HCT116 (cell line): Measurements from ENCODE around the gene LYPD4. TPM values are rescaled to one million over a fixed set of nuclear protein-coding genes. Genes with fewer than 3 reads are reported as not detected.

Experiments
- ATAC-seq: fragments of 200-7000 bp; cut with Tn5 transposase; 2 replicates; pipeline ENCODE4 v1.9.1; 2020; ENCODE audit warnings: mild to moderate bottlenecking, moderate library complexity
- BruUV-seq: library from RNA; stranded (reverse); fragments of 400-500 nt; replicated peaks from 2 replicates; lab custom pipeline; 2021; lab: Mats Ljungman, UMichigan
- CTCF ChIA-PET: fragments of 300-600 bp; sonication (Branson Sonifier 250); formaldehyde crosslinking; loops from one replicate; lab custom pipeline; 2021; ENCODE audit warnings: antibody characterized with exemption; lab: Charles Lee
- POLR2A ChIA-PET: fragments of 300-600, 350-600 bp; sonication (Branson Sonifier 250); formaldehyde crosslinking; loops from one replicate; lab custom pipeline; 2021; ENCODE audit warnings: antibody characterized with exemption; lab: Charles Lee
- RAD21 ChIA-PET, 2 experiments: fragments of 300-600 bp; sonication (Branson Sonifier 250); formaldehyde crosslinking; loops; one replicate each; lab custom pipeline; 2023; ENCODE audit warnings: low total read pairs in 2 of 2; ENCODE audit not compliant: uncharacterized antibody in 2 of 2, unreplicated experiment in 2 of 2, low non-redundant PET in 1 of 2; lab: Charles Lee
- DNase-seq: peaks from one replicate; pipeline ENCODE4 v3.0.0-alpha.2; 2010; ENCODE audit warnings: low read depth, low spot score
- H2AFZ ChIP-seq: fragments of 200-600 bp; shearing (Covaris generic), sonication (generic); 2 replicates; pipeline ENCODE4 v1.6.1; 2017; ENCODE audit warnings: low read depth, mixed run types, mixed read lengths, antibody characterized with exemption, low read length; ENCODE audit not compliant: poor library complexity, severe bottlenecking
- H3K27ac ChIP-seq: 2 replicates; pipeline ENCODE4 v1.5.1; 2012; ENCODE audit warnings: low read depth, low read length
- H3K27me3 ChIP-seq: fragments of 200-600 bp; sonication (generic); 2 replicates; pipeline ENCODE4 v1.6.1; 2016; ENCODE audit warnings: mixed run types, low read length, mixed read lengths; ENCODE audit not compliant: insufficient read depth
- H3K36me3 ChIP-seq, 2 experiments: fragments of 200-500 bp in 1 of 2; fragments of 200-600 bp in 1 of 2; sonication (Bioruptor generic) in 1 of 2; sonication (generic) in 1 of 2; 2 replicates each; pipeline versions ENCODE4 v1.5.1 to v1.6.1; 2014 to 2016; ENCODE audit warnings: low read length in 2 of 2, inconsistent platforms in 1 of 2, mixed read lengths in 1 of 2, mixed run types in 1 of 2; ENCODE audit not compliant: insufficient read depth in 2 of 2, control insufficient read depth in 1 of 2
- H3K4me1 ChIP-seq, 2 experiments: fragments of 200-600 bp in 1 of 2; sonication (generic) in 1 of 2; 2 replicates each; pipeline versions ENCODE4 v1.5.1 to v1.6.1; 2012 to 2017; ENCODE audit warnings: low read length in 2 of 2, inconsistent platforms in 1 of 2, mild to moderate bottlenecking in 1 of 2, mixed read lengths in 1 of 2, mixed run types in 1 of 2, moderate library complexity in 1 of 2; ENCODE audit not compliant: insufficient read depth in 2 of 2, control insufficient read depth in 1 of 2
- H3K4me2 ChIP-seq: fragments of 200-600 bp; sonication (generic); 2 replicates; pipeline ENCODE4 v1.6.1; 2017; ENCODE audit warnings: mixed run types, low read length, mixed read lengths
- H3K4me3 ChIP-seq, 2 experiments: fragments of 200-600 bp in 1 of 2; sonication (generic) in 1 of 2; replicated peaks in 1 of 2; 2 replicates each; pipeline ENCODE4 v1.5.1; 2011 to 2016; ENCODE audit warnings: low read length in 2 of 2, control low read depth in 1 of 2, low read depth in 1 of 2, mild to moderate bottlenecking in 1 of 2, mixed read lengths in 1 of 2, mixed run types in 1 of 2
- H3K79me2 ChIP-seq: fragments of 200-600 bp; sonication (generic); 2 replicates; pipeline ENCODE4 v1.6.1; 2017; ENCODE audit warnings: mild to moderate bottlenecking, mixed run types, low read length, moderate library complexity, mixed read lengths; ENCODE audit not compliant: insufficient read depth
- H3K9ac ChIP-seq: fragments of 200-600 bp; sonication (generic); 2 replicates; pipeline ENCODE4 v1.6.1; 2016; ENCODE audit warnings: low read length, mixed read lengths
- H3K9me2 ChIP-seq: fragments of 200-600 bp; sonication (generic), shearing (Covaris generic); 2 replicates; pipeline ENCODE4 v1.6.1; 2017; ENCODE audit warnings: mixed run types, mild to moderate bottlenecking, moderate library complexity; ENCODE audit not compliant: insufficient read depth
- H3K9me3 ChIP-seq, 2 experiments: fragments of 200-500 bp in 1 of 2; fragments of 200-600 bp in 1 of 2; sonication (Bioruptor generic) in 1 of 2; sonication (generic) in 1 of 2; 2 replicates each; pipeline ENCODE4 v1.6.1; 2014 to 2017; ENCODE audit warnings: low read length in 2 of 2, mixed read lengths in 2 of 2, inconsistent platforms in 1 of 2, low read depth in 1 of 2, mild to moderate bottlenecking in 1 of 2, mixed run types in 1 of 2, moderate library complexity in 1 of 2; ENCODE audit not compliant: control insufficient read depth in 1 of 2, insufficient read depth in 1 of 2
- H4K20me1 ChIP-seq: fragments of 200-600 bp; sonication (generic), shearing (Covaris generic); 2 replicates; pipeline ENCODE4 v1.6.1; 2017; ENCODE audit warnings: mixed run types, mild to moderate bottlenecking, moderate library complexity; ENCODE audit not compliant: insufficient read depth
- CBX3 ChIP-seq: IDR thresholded peaks from 2 replicates; pipeline ENCODE4 v1.6.1; 2012; ENCODE audit warnings: low read depth
- CEBPB ChIP-seq: IDR thresholded peaks from 2 replicates; pipeline ENCODE4 v1.6.1; 2012; ENCODE audit warnings: low read depth
- EGR1 ChIP-seq: IDR thresholded peaks from 2 replicates; pipeline ENCODE4 v1.6.1; 2012; ENCODE audit warnings: low read depth
- ELF1 ChIP-seq: IDR thresholded peaks from 2 replicates; pipeline ENCODE4 v1.6.1; 2012; ENCODE audit warnings: low read depth, borderline replicate concordance
- EZH2 ChIP-seq: fragments of 200-600 bp; sonication (generic); IDR thresholded peaks from 2 replicates; pipeline ENCODE4 v1.6.1; 2017; ENCODE audit warnings: antibody characterized with exemption, mixed run types
- EZH2phosphoT487 ChIP-seq: fragments of 200-600 bp; IDR thresholded peaks from 2 replicates; pipeline ENCODE4 v1.6.1; 2018; ENCODE audit warnings: antibody characterized with exemption, borderline replicate concordance
- FOSL1 ChIP-seq: IDR thresholded peaks from 2 replicates; pipeline ENCODE4 v1.6.1; 2012; ENCODE audit warnings: low read depth
- RAD21 ChIP-seq: IDR thresholded peaks from 2 replicates; pipeline ENCODE4 v1.6.1; 2012; ENCODE audit warnings: low read depth, mild to moderate bottlenecking
- SIN3A ChIP-seq: IDR thresholded peaks from 2 replicates; pipeline ENCODE4 v1.6.1; 2012; ENCODE audit warnings: low read depth
- SP1 ChIP-seq: IDR thresholded peaks from 2 replicates; pipeline ENCODE4 v1.6.1; 2012; ENCODE audit warnings: low read depth
- SRF ChIP-seq: IDR thresholded peaks from 2 replicates; pipeline ENCODE4 v1.6.1; 2012; ENCODE audit warnings: low read depth
- TCF7L2 ChIP-seq: IDR thresholded peaks from 2 replicates; pipeline ENCODE4 v1.7.0; 2011; ENCODE audit warnings: borderline replicate concordance, inconsistent platforms; ENCODE audit not compliant: insufficient read depth, insufficient read length; ENCODE audit errors: extremely low read depth
- YY1 ChIP-seq: IDR thresholded peaks from 2 replicates; pipeline ENCODE4 v1.6.1; 2011; ENCODE audit warnings: low read length, low read depth, moderate library complexity, mild to moderate bottlenecking; ENCODE audit not compliant: insufficient replicate concordance; ENCODE audit errors: extremely low read depth
- ZFX ChIP-seq: fragments of 450-650 bp; IDR thresholded peaks from 2 replicates; pipeline ENCODE4 v1.6.1; 2017
- ZNF274 ChIP-seq: fragments of 200-500 bp; sonication (Bioruptor generic); IDR thresholded peaks from 2 replicates; pipeline ENCODE4 v1.6.1; 2014; ENCODE audit warnings: mild to moderate bottlenecking, low read depth, low read length, inconsistent platforms
- intact Hi-C: fragments of 100-400 bp; cut with micrococcal nuclease; formaldehyde crosslinking; loops from 2 replicates; pipeline ENCODE4 v1.10.0; 2022
- total RNA-seq: library from RNA; stranded (reverse); gene quantifications from one replicate; pipeline ENCODE4 v1.2.1, GENCODE V29; 2021; ENCODE audit not compliant: unreplicated experiment
- TF ChIP-seq, protein P1 (sequence below): IDR thresholded peaks from 2 replicates; pipeline ENCODE4 v1.6.1; 2012

The LYPD4 gene
- total RNA-seq, 1 experiment from 2014 or later, result not detected

DNA sequence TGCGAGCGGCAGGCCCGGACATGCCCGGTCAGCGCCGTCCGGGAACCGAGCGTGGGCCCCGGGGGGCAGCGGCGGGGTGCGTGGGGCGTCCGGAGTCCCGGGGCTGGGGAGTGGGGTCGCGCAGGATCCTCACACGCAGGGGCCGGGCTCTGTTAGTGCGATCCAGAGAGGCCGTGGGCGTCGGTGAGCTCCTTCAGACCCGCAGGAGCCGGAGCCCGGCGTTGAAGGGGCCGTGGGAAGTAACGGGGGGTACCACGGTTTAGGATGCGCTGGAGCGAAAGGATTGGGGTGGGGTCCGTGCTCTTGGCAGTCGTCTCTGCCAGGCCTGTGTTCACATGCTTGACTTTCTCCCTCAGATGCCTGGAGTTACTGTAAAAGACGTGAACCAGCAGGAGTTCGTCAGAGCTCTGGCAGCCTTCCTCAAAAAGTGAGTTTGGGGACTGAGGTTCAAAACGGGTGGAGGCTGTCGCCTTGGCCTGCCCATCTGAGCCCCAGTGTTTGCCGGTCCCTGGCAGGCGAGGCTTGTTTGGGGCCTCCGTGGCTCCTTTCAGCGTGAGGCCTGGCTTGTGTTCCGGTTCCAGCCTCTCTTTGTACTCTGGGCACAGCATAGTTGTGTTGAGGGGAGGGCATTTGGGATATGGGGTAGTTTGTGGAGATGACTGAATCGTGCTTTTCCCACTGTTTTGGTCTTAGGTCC, 16.1 kb upstream of the LYPD4 start:
- H3K4me3 ChIP-seq, result peak overlapping the region; percentile 73 to 100
- CTCF ChIA-PET, result interaction anchor here (1.6 to 2.1 kb wide), 3 partner anchors 10 to 24 kb away, joined by 6 to 11 read pairs (median 9); no protein-coding TSS in a partner anchor
- peaks cover 26 to 52% of the 10 kb centered on the region in 2 experiments for H3K4me1 ChIP-seq
- no peaks in the 10 kb centered on the region for H3K27me3 ChIP-seq
- H3K79me2 ChIP-seq, result peaks cover 55% of the 10 kb centered on the region
- POLR2A ChIA-PET, result interaction anchor here (0.9 to 3.2 kb wide), 8 partner anchors 8 to 98 kb away, joined by 3 to 36 read pairs (median 7); partner anchors contain the start of gene RABAC1
- ATAC-seq (no peak), DNase-seq (no peak)
- no peak for TF ChIP-seq ZNF274
- peak; percentile 82; the same call in 1 of the 2 replicates for TF ChIP-seq ZFX
- TF ChIP-seq YY1, result no peak
- RAD21 ChIA-PET, result interaction anchor here in 1 of 2 experiments (1.5 kb wide), 1 partner anchor 99 kb away, joined by 3 read pairs; the partner anchor contains the start of gene RABAC1
- H3K9me2 ChIP-seq, result no peaks in the 10 kb centered on the region
- intact Hi-C loops, result no loop called here
- no TSS peak for BruUV-seq
- peak overlapping the region; percentile 96 for H3K9ac ChIP-seq
- no peak overlapping the region for H2AFZ ChIP-seq
- peaks cover 46 to 52% of the 10 kb centered on the region in 2 experiments for H3K36me3 ChIP-seq
- H4K20me1 ChIP-seq, result peaks cover 24% of the 10 kb centered on the region; the same call in 1 of the 2 replicates
- H3K27ac ChIP-seq, result peak overlapping the region; percentile 99
- H3K9me3 ChIP-seq, result no peaks in the 10 kb centered on the region
- peak overlapping the region; percentile 88 for H3K4me2 ChIP-seq

DNA sequence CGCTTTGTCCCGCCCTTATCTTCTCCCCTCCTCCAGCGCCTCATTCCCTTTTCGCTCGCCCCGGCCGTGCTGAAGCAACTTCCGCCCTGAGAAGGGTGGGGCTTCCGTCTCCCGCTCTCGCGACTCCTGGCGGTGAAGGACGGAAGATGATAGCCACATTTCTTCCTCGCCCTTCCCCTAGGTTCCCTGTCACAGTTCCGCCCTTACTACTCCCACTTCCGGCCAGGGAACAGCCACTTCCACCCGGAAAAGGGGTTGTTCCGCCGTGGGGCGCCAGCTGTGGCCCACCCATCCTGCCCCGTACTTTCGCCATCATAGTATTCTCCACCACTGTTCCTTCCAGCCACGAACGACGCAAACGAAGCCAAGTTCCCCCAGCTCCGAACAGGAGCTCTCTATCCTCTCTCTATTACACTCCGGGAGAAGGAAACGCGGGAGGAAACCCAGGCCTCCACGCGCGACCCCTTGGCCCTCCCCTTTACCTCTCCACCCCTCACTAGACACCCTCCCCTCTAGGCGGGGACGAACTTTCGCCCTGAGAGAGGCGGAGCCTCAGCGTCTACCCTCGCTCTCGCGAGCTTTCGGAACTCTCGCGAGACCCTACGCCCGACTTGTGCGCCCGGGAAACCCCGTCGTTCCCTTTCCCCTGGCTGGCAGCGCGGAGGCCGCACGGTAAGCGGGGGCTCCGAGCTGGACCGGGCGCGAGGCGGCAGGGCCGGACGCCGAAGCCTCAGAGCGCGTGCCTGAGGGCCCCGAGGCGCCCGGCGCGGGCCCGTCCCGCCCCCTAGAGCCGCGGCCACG, 15.3 kb upstream of the LYPD4 start, which contains the start of gene RPS19:
Gene RPS19, plus strand, starts transcription at position 638 of the 801 bp plus-strand sequence. CDS start 520 bp downstream, outside the sequence.
- intact Hi-C loops, result no loop called here
- Histone ChIP-seq H3K4me2 (peak within 1 kb of the TSS; percentile 88), H3K9me3 (no peaks in the 10 kb centered on the region), H3K27me3 (no peaks in the 10 kb centered on the region), H2AFZ (peak within 1 kb of the TSS; percentile 72), H4K20me1 (peaks cover 24% of the 10 kb centered on the region; the same call in 1 of the 2 replicates), H3K4me3 (peak within 1 kb of the TSS; percentile 73 to 100), H3K27ac (peak within 1 kb of the TSS; percentile 99), H3K9ac (peak within 1 kb of the TSS; percentile 96), H3K9me2 (no peaks in the 10 kb centered on the region), H3K36me3 (peaks cover 40 to 45% of the 10 kb centered on the region in 2 experiments), H3K4me1 (peaks cover 26 to 47% of the 10 kb centered on the region in 2 experiments), H3K79me2 (peaks cover 48% of the 10 kb centered on the region)
- RAD21 ChIA-PET, result interaction anchor here in 1 of 2 experiments (1.5 kb wide), 1 partner anchor 100 kb away, joined by 3 read pairs; the partner anchor contains the start of gene RABAC1
- ATAC-seq (peak; percentile 89), DNase-seq (peak; percentile 97)
- no TSS peak for BruUV-seq
- POLR2A ChIA-PET, result interaction anchor here (0.9 to 3.2 kb wide), 12 partner anchors 9 to 216 kb away, joined by 3 to 36 read pairs (median 6); partner anchors contain the start of genes RABAC1 and ZNF574
- CTCF ChIA-PET, result interaction anchor here (0.7 to 2.1 kb wide), 6 partner anchors 11 to 107 kb away, joined by 3 to 11 read pairs (median 4); no protein-coding TSS in a partner anchor
- no peak for TF ChIP-seq EZH2phosphoT487
- no peak for TF ChIP-seq FOSL1
- no peak for TF ChIP-seq CEBPB
- no peak; the same call in 1 of the 2 replicates for TF ChIP-seq CBX3
- peak; percentile 100 for TF ChIP-seq ELF1
- TF ChIP-seq EZH2, result no peak
- TF ChIP-seq EGR1, result no peak; the same call in 1 of the 2 replicates
- peak; percentile 74; the same call in 1 of the 2 replicates for TF ChIP-seq SRF
- peak; percentile 76 for TF ChIP-seq TCF7L2
- no peak for TF ChIP-seq RAD21
- TF ChIP-seq, protein P1, sequence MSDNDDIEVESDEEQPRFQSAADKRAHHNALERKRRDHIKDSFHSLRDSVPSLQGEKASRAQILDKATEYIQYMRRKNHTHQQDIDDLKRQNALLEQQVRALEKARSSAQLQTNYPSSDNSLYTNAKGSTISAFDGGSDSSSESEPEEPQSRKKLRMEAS, result peak; percentile 68
- peak; percentile 95; the same call in 1 of the 2 replicates for TF ChIP-seq ZFX
- TF ChIP-seq SIN3A, result peak; percentile 39; the same call in 1 of the 2 replicates
- peak; percentile 98 for TF ChIP-seq SP1
- peak; percentile 78 for TF ChIP-seq YY1
